Uterus (tissue), 2 donors: Measurements from ENCODE around the gene MINAR1.

Experiments
- CTCF ChIP-seq, 4 experiments: fragments of 200-600 bp in 2 of 4; fragments of 450-650 bp in 2 of 4; sonication (generic) in 2 of 4; IDR thresholded peaks; one replicate each; pipeline ENCODE4 v1.5.1; 2016 to 2019; ENCODE audit warnings: antibody characterized with exemption in 4 of 4, mild to moderate bottlenecking in 2 of 4, moderate library complexity in 1 of 4
- POLR2A ChIP-seq, 2 donors: fragments of 450-650 bp; IDR thresholded peaks; one replicate each; pipeline ENCODE4 v1.6.1; 2016; ENCODE audit warnings: antibody characterized with exemption in 2 of 2, mild to moderate bottlenecking in 1 of 2, moderate library complexity in 1 of 2

- TF ChIP-seq CTCF (IDR thresholded peaks at IDR 0.05) (no peak), POLR2A (IDR thresholded peaks at IDR 0.05) (no peak)
These were observed 19.7 kb upstream of the MINAR1 start for GRCh38 chr15:79412429-79412828.
